ENCODE data around the gene CD81.

CD81 gene

GRCh38 chr11:2377511-2378443, 667 bp downstream of the CD81 start:
- peak; percentile 67 to 78 for DNase-seq

- DNase-seq: no peak
Observed at GRCh38 chr11:2378527-2379210, 1.6 kb downstream of the CD81 start.

- DNase-seq: no peak
Observed at GRCh38 chr11:2379466-2380174, 2.5 kb downstream of the CD81 start.

- no peak for DNase-seq
Observed at GRCh38 chr11:2380396-2380795, 3.3 kb downstream of the CD81 start.

- no peak for DNase-seq
Observed at GRCh38 chr11:2380807-2381350, 3.8 kb downstream of the CD81 start.

- no peak for DNase-seq
Observed at GRCh38 chr11:2381494-2382128, 4.5 kb downstream of the CD81 start.

- no peak for DNase-seq
Observed at GRCh38 chr11:2382129-2382517, 5.0 kb downstream of the CD81 start.

- DNase-seq: no peak
Observed at GRCh38 chr11:2382936-2383851, 6.1 kb downstream of the CD81 start.

- DNase-seq: no peak
Observed at GRCh38 chr11:2383852-2384804, 7.0 kb downstream of the CD81 start.

GRCh38 chr11:2385156-2386151, 8.3 kb downstream of the CD81 start:
- DNase-seq: no peak

- DNase-seq: no peak
Observed at GRCh38 chr11:2386591-2386990, 9.5 kb downstream of the CD81 start.

- DNase-seq: no peak
Observed at GRCh38 chr11:2387266-2387987, 10.3 kb downstream of the CD81 start.

- DNase-seq: no peak
Observed at GRCh38 chr11:2388431-2389376, 11.6 kb downstream of the CD81 start.

- DNase-seq: no peak
Observed at GRCh38 chr11:2389377-2390026, 12.4 kb downstream of the CD81 start.

GRCh38 chr11:2390091-2390724, 13.1 kb downstream of the CD81 start:
- DNase-seq: no peak

GRCh38 chr11:2390725-2391151, 13.6 kb downstream of the CD81 start:
- DNase-seq: no peak
